ENCODE results near the gene MOCS3.
A peak's percentile ranks its signal among the peaks of the same experiment; 100 is the strongest.

Gene MOCS3

DNA sequence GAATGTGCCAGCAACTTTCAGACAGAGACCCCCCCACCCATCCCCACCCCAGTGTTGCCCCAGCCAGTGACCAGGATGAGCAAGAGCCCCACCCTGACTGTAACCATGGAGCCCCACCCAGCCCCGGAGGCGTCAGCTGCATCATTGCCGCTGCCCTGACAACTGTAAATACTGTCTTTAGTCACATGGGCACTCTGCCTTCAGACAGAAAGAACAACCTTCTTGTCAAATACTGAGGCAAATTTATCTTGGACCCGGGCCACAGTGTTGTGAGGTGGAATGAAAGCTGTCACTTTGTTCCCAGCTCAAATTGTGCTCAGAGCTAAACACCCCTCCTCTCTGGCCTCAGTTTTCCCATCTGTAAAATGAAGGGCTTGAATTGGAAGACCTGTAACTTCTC lies 23.7 kb downstream of the MOCS3 start:
- peak; percentile 74 for DNase-seq (ENCODE audit: low spot score)

DNA sequence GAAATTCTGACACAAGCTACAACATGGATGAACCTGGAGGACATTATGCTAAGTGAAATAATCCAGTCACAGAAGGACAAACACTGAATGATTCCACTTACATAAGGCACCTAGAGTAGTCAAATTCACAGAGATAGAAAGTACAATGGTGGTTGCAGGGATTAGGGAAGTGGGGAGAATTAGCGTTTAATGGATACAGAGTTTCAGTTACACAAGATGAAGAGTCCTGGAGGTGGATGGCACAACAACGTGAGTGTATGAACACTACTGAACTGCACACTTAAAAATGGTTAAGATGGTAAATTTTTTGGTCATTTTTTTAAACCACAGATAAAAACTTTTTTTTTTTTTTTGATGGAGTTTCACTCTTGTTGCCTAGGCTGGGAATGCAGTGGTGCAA lies 24.7 kb downstream of the MOCS3 start:
- DNase-seq (ENCODE audit: low spot score), result no peak

DNA sequence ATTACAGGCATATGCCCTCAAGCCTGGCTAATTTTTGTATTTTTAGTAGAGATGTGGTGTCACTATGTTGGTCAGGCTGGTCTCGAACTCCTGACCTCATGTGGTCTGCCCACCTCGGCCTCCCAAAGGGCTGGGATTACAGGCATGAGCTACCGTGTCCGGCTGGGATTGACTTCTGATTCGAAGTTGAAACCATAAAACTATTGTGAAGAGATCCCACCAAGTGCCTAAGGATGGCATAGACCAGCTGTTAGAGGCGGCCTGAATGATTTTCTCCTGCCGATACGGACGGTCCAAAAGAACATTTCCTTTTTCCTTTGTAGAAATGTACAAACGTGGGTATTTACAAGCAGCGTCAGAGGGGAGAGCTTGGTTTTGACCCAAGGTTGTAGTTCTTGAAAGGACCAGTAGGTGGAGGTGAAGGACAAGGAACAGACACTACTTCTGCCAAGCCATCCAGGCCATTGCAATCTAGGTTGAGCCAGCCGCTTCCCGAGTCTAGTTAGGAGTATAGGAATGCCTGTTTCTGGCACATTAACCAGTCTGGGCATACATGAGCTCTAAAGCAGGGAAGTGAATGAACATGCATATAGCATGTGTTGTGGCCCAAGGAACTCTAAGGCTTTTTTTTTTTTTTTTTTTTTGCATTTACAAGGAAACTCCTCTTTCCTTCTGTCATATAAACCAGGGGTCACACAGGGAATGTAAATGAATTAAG lies 29.0 kb downstream of the MOCS3 start:
- peak; percentile 86 for DNase-seq (ENCODE audit: low spot score)

DNA sequence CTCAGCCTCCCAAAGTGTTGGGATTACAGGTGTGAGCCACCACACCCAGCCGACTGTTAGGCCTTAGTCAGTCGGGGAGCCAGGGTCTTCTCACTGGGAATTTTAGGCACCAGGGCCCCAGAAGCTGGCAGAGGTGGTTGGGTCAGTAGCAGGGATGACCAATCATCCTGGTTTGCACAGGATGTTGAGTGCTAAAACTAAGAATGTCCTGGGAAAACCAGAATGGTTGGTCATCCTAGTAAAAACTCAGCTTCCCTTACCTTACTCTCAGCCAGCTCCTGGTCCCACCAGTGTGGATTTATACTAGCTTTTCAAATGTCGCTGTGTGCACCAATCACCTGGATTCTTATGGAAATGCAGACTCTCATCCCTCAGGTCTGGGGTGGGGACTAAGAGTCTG lies 32.5 kb downstream of the MOCS3 start:
- no peak for DNase-seq (ENCODE audit: low spot score)

DNA sequence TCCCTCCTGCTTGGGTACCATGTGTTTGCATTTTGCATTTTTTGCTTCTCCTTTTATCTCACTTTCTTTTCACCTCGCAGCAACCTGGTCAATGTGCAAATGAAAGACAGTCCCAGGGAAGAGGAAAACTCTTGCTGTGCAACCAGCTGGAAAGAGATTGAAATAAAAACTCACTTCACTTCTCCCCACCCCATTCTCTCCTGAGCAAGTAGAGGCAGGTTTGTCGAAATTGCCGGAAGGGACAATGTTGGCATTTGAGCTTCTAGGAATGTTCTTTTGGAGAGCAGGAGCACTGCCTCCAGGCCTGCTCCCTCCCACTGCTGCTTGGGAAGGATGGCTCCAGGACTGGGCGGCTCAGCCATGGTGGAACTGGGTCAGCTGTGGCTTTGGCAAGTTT lies 33.7 kb downstream of the MOCS3 start:
- no peak for DNase-seq (ENCODE audit: low spot score)

DNA sequence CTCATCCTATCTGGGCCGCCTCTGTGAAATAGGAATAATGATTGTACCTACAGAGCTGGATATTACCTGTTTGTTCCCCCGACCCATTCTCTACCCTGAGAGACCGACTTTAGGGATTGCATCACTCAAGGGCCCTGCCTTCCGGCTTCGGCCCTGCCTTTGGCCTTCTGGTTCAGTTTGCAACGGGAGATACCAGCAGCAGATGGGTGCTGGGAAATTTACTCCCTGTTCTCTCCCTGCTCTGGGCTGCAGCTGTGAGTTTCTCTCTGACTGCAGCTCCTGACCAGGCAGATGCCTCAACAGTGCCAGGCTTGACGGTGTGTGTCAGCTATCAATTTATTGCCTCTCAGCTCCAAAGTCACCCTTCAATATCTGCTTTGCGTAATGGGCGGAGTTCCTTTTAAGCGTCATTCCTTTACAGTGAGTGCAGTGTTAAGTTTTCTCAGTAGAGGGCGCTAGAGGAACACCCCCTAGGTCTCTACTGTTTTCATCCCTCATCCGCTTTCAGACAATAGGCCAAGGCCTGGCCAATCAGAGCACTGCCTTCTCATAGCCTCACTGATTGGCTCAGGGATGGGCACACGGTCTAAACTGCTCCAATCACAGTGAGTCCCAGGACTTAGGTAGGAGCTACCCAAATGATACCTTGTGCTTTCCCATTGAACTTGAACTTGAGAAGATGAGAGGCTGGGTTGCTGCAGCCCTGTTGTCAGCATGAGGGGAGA lies 34.3 kb downstream of the MOCS3 start:
- DNase-seq (ENCODE audit: low spot score), result peak; percentile 88

DNA sequence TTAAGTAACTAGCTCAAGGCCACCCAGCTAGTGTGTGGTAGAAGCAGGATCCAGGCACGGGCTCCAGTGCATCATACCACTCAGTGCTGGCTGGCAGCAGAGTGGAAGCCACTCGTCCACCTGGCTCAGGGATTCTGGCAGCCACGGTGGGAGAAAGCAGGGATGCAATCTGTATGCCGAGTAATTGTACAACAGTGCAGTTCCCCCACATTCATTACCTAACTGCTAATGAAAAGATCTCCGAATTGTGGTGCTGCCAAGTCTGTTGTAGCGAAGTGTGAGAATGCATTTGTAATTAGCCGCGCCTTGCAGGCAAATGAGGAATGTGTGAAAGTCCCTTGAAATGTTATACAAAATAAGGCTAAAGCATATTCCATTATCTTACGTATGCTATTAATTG lies 35.3 kb downstream of the MOCS3 start:
- DNase-seq (ENCODE audit: low spot score), result no peak

DNA sequence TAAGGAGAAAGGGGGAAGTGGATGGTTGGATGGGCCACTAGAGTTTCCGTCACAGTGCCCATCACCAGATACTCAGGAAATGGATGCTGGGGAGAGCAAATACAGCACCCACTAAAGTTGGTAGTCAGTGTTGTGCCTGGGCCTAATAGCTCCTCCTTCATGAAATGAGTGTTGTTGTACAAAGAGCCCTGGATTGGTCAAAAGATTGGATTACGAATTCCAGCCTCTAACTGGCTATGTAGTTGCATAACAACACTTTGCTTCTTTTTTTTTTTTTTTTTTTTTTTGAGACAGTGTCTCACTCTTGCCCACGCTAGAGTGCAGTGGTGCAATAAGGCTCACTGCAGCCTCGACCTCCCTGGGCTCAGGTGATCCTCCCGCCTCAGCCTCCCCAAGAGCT lies 36.9 kb downstream of the MOCS3 start:
- peak; percentile 40 for DNase-seq (ENCODE audit: low spot score)

DNA sequence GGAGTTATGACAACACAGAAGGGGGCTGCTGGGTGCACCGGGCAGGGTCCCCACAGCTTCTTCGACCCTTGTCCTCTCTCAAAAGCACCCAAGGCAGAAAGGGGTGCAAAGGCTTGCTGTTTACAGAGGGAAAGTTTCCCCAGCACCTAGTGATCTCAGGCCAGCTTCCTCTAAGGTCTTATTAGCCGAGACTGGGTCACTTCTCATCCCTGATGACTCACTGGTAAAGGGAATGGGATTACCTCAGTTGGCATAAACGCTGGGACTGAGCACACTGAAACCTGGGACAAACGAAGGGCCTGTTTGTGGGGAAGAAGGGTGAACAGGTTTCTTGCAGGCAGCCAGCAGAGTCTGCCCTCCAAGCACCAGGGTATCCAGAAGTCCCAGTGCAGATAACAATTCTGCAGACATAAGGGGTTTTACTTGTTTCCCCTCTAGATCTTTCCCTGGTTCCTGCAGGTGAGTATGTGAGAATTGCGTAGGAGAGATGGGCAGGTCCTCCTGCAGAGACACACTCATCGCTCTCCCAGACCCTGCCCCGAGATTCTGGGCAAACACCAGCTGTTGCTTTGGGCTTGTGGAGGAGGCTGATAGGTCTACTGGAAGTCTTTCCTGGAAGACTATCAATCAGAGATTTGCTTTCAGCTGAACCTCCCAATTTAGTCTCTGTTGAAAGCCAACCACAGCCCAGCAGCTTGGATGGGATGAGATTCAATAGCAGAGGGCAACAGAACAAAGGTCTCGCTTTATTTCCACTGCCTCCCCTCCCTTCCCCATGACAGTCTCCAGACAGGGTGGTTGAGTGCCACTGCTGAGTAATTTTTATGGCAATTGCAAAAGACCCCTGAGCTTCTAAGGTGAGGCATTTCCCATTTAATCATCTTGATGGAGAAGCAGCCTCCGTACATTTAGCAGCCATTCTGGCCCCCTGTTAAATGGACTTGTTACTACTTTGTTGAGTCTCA lies 38.6 kb downstream of the MOCS3 start:
- peak; percentile 54 for DNase-seq (ENCODE audit: low spot score)

DNA sequence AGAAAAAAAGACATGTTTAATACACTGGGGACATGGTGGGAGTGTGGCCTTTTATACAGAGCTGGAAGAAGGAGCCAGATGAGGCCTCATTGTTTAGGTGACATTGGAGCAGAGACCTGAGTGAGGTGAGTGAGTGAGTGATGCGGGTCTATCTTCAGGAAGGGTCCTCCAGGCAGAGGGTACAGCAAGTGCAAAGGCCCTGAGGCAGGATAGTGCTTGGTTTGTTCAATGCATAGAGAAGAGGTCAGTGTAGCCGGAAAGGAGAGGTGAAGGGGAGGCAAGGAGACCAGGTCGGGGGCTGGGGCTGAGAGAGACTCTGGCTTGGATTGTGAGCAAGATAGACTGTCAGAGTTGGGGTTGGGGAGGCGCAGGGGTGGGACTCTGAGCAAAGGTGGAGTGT lies 40.7 kb downstream of the MOCS3 start:
- no peak for DNase-seq (ENCODE audit: low spot score)

DNA sequence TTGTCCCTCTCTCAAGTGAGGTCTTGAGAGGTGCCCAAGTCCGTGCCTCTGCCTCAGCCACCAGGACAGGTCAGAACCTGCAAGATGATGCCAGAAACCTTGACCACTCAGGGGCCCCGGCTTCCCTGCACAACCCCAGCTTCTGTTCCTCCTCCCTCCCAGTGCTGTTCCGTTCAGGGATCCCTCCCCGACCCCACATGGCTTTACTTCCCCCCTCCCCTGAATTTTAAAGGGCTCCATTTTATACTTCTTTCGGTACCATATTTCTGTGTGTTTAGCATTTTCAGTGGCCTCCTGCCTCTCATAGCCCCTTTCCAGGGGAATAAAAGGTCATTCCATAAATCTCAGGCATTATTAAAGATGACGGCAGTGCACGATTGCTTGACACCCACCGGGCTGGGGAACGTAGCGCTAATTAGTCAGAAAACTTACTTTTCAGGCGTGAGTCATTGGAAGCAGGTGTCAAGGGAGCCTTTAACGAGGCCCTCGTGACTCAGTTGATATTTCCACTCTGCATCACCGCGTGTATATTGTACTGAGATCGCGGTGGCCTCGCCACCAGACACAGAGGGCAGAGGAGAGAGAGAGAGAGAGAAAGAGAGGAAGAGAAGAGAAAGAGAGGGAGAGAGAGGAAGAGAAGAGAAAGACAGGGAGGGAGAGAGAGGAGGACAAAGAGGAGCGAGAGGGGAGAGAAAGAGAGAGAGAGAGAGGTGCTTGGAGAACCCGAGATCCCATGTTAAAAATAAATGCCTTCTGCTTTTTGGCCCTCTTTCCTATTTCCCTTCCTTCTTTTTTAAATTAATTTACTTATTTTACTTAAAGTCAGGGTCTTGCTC lies 43.0 kb downstream of the MOCS3 start:
- no peak for DNase-seq (ENCODE audit: low spot score)

DNA sequence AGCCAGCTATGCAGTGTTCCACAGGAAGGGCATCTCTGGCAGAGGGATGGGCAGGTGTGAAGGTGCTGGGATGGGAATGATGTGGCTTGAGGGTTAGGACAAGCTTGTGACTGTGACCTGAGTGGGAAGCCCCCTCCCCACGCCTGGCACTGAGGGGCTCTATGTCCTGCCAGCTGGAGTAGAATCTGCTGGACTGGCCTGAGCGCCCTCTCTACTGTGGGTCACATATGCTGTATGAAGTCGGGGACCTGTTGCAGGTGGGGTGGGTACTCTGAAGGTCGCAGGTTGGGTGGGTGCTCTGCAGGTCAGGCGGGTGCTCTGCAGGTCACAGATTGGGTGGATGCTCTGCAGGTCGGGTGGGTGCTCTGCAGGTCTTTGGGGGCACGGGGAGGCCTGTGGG lies 44.0 kb downstream of the MOCS3 start:
- no peak for DNase-seq (ENCODE audit: low spot score)

DNA sequence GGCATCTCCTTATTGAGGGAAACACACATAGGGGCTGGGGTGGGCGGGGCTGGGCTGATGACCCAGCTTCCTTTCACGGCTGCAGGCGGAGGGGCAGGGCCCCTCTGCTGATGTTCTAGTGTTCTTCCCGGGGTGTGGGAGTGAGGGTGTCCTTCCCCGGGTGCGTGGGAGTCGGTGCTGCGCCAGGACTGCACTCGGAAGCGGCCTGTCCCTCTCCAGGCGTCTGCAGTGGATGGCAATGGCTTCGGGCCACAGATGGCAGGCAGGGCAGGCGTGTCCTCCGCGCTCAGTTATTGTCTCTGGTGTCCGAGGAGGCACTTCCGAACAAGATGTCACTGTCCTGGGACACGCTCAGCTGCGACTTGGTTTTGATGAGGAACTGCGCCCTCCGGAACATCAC lies 45.1 kb downstream of the MOCS3 start:
- no peak for DNase-seq (ENCODE audit: low spot score)

DNA sequence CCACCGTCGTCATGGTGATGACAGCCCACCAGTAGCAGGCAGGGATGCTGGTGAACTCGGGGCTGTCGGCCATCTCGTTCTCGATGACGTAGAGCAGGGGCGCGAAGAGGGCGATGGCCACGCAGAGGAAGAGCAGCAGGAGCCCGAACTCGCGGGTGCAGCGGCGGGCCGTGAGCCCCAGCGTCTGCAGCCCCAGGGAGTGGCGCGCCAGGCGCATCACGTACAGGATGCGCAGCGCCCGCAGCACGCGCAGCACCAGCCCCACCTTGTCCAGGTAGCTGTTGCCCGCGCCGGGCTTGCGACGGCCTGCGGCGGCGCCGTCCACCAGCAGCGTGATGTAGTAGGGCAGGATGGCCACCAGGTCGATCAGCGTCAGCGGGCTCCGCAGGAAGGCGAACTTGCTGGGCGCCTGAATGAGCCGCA lies 45.7 kb downstream of the MOCS3 start:
- no peak for DNase-seq (ENCODE audit: low spot score)

DNA sequence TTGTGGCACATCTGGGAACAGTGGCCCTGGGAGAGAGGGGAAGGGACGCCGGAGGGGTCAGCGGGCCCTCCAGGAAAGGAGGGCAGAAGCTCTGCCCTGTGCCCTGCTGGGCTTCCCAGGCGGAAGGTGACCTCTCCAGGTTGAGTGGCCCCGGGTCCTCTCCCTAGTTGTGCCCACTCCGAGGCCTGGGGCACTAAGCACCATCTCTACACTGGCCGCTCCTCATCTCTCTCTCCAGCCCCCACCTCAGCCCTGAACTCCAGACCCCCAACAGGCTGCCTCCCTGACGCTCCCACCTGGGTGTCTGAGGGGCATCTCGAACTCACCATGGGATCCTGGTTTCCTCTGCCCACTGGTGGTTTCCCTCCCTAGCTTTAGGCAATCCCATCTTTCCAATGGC lies 46.2 kb downstream of the MOCS3 start:
- DNase-seq (ENCODE audit: low spot score), result no peak

DNA sequence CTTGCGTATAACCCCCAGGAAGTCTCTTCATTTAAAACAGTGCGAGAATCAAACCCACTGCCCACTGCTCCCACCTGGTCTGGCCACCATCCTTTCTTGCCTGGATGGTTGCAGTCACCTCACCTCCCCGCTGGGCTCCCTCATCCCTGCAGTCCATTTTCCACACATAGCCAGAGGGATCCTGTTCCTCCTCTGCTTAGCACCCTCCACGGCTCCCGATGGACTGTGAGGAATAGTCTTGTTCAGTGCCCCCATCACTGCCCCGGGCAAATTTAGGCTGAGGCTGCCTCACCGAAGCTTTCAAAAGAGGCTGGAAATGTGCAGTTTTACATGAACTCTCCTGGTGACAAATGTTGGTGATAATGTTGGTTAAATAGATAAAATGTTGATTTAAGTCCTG lies 46.6 kb downstream of the MOCS3 start:
- no peak for DNase-seq (ENCODE audit: low spot score)

DNA sequence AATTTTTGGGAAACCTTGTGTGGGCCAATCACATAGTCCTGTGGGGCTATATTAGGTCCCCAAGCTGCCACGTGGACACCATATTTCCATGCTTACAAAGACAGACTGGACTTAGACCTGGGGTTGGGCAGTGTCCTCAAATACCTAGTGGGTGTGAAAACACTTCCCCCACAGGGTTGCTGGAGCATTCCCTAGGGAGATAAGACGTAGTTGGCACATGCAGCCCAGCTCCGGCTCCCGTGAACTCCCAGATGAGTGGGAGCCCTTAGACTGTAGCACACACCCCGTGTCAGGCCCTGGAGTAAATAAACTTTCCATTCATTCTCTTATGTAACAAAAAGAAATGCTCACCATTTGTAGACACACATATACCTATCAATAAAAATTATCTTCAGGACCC lies 50.1 kb downstream of the MOCS3 start:
- DNase-seq (ENCODE audit: low spot score), result no peak

DNA sequence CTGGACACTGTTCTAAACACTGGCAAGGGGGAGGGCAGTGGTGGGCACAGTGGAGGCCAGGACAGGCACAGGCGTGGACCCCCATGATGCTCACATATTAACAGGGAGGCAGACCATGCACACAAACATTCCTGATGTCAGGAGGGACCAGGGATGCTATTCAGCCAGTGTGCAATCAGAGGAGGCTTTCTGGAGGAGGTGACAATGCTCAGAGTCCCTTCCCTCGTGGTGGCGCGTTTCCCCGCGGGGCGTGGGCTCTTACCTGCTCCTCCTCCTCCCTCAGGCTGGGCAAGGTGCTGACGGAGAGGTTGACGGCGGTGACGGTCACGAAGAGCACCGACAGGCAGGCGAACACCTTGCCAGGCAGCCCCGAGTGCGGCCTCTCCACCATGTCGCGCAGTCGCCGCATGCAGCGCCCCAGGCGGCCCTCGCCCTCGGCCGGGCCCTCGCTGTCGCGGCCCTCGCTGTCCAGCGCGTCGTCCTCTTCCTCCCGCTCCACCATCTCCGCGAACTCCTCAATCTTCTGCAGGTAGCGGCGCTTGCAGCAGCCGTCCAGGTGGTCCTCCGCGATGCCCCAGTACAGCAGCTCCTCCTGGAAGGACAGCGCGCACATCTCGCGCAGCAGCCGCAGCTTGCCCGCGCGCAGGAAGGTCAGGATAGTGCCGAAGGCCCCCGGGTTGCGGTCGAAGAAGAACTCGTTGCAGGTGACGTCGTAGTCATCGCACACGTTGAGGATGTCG lies 50.9 kb downstream of the MOCS3 start:
- DNase-seq (ENCODE audit: low spot score), result no peak

DNA sequence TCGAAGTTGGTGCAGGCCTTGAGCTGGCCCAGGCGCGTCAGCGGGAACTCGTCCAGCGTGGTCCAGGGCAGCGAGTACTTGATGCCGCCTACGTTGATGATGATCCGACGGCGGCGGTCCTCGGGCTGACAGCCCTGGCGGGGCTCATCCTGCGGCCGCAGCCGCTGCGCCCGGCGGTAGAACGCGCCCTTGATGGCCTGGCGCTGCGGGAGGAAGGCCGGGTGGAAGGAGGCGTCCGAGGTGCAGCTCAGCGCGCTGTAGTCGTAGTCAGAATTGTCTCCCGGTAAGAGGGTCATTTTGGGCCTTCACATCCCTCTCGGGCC lies 51.4 kb downstream of the MOCS3 start:
- DNase-seq (ENCODE audit: low spot score), result no peak

DNA sequence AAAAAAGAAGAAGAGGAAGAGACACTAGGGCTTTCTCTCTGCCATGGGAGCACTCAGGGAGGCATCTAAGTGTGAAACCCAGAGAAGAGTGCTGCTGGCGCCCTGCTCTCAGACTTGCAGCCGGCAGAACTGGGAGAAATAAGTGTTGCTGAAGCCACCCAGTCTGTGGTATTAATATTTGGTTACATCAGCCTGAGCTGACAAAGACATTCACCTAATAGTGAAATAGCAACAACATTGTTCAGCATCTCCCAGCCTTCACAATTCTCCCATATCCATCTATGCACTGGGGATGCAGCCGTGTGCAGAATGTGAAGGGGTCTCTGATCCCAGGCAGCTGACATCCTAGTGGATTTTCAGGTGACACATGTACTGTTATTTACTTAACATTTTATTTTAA lies 52.3 kb downstream of the MOCS3 start:
- no peak for DNase-seq (ENCODE audit: low spot score)

DNA sequence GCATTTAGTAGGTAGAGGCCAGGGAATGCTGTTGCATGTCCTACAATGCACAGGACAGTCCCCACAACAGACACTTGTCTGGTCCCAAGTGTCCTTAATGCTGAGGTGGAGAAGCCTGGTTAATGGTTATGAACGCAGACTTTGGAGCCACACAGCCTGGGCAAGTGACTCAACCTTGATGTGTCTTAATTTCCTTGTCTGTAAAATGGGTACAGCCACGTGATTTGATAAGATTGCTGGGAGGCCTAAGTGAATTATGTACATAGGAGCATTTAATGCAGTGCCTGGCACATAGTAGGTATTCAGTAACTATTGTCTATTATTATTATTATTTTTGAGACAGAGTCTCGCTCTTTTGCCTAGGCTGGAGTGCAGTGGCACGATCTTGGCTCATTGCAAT lies 52.9 kb downstream of the MOCS3 start:
- DNase-seq (ENCODE audit: low spot score), result no peak

Data from GM03348 (cell line).